Pancreas (tissue), 10 donors: Measurements from ENCODE around the gene PCDHGA1. TPM values are rescaled to one million over a fixed set of nuclear protein-coding genes. Genes with fewer than 3 reads are reported as not detected.

ENCODE experiments used
- ATAC-seq, 4 donors: fragments of 200-7000 bp; cut with Tn5 transposase; one replicate each; pipeline versions ENCODE4 v1.8.0 to v1.9.1; 2020; ENCODE audit warnings: mild to moderate bottlenecking in 4 of 4, moderate library complexity in 4 of 4
- DNase-seq, 6 donors: peaks; one replicate each; pipeline ENCODE4 v3.0.0-alpha.2; 2020
- FAIRE-seq: peaks from 2 replicates; lab custom pipeline; 2012; peaks lifted over from hg19 to GRCh38; lab: Jason Lieb, UNC
- H3K27ac ChIP-seq, 4 donors: fragments of 200-600 bp; sonication (generic); 1 replicate in 3 of 4; 2 replicates in 1 of 4; pipeline versions ENCODE4 v1.5.0 to v1.8.0; 2020
- H3K27me3 ChIP-seq, 4 donors: fragments of 200-600 bp; one replicate each; pipeline ENCODE4 v1.8.0; 2021
- H3K36me3 ChIP-seq, 3 donors: fragments of 200-600 bp; sonication (generic) in 1 of 3; one replicate each; pipeline versions ENCODE4 v1.5.0 to v1.8.0; 2020 to 2021
- H3K4me1 ChIP-seq, 3 donors: fragments of 200-600 bp; one replicate each; pipeline ENCODE4 v1.8.0; 2021
- H3K4me3 ChIP-seq, 4 donors: fragments of 200-600 bp; sonication (generic) in 2 of 4; one replicate each; pipeline versions ENCODE4 v1.5.0 to v1.8.0; 2020 to 2021
- H3K9me3 ChIP-seq, 4 donors: fragments of 200-600 bp; one replicate each; pipeline ENCODE4 v1.8.0; 2021
- WGBS, 2 donors: extraction: QIAGEN DNeasy Blood & Tissue Kit; methylation state at CpG; one replicate each; pipeline ENCODE4 v1.1.7; 2013; 5-methylcytosine and 5-hydroxymethylcytosine counted together
- intact Hi-C, 3 donors: fragments of 100-400 bp; cut with DNase I; formaldehyde crosslinking; loops; one replicate each; pipeline versions ENCODE4 v1.11.1 to v1.14.2; 2022
- polyA plus RNA-seq, 2 donors: library from polyadenylated mRNA; stranded (reverse); fragments of 200-250 nt; gene quantifications; one replicate each; pipeline ENCODE4 v1.2.3, GENCODE V29; 2013
- total RNA-seq, 6 donors: library from RNA; stranded (reverse); fragmentation: NEBNext Ultra II Directional in 4 of 6; extraction: Animal tissue kit (Norgen Biotek cat#: 25700) in 4 of 6; gene quantifications; one replicate each; pipeline versions ENCODE4 v1.2.1 to v1.2.4, GENCODE V29; 2021 to 2023
- TF ChIP-seq, protein P1 (sequence below), 4 donors: fragments of 200-600 bp; sonication (generic) in 3 of 4; IDR thresholded peaks; one replicate each; pipeline versions ENCODE4 v1.5.0 to v1.8.0; 2021; ENCODE audit warnings: antibody characterized with exemption in 4 of 4
- donor health status: healthy with polysubstance abuse.
- donor health status: DM: no; HTN: no; CAD: no; lungs with moderate emphysema.
- donor health status: DM: no; HTN: no; CAD: no.
- donor health status: control.
- donor health status: control.
- donor health status: Bipolar disorder and iron deficiency.
- donor health status: DM: yes; HTN: yes; CAD: no.
- donor health status: DM: no; HTN: no; CAD: no.
- donor health status: DM: no; HTN: no; CAD: no.
- donor health status: DM: yes; HTN: yes; CAD: no.

PCDHGA1 gene
- total and polyA plus RNA-seq, 8 donors = 0.19 to 0.67 (median 0.32) TPM

DNA sequence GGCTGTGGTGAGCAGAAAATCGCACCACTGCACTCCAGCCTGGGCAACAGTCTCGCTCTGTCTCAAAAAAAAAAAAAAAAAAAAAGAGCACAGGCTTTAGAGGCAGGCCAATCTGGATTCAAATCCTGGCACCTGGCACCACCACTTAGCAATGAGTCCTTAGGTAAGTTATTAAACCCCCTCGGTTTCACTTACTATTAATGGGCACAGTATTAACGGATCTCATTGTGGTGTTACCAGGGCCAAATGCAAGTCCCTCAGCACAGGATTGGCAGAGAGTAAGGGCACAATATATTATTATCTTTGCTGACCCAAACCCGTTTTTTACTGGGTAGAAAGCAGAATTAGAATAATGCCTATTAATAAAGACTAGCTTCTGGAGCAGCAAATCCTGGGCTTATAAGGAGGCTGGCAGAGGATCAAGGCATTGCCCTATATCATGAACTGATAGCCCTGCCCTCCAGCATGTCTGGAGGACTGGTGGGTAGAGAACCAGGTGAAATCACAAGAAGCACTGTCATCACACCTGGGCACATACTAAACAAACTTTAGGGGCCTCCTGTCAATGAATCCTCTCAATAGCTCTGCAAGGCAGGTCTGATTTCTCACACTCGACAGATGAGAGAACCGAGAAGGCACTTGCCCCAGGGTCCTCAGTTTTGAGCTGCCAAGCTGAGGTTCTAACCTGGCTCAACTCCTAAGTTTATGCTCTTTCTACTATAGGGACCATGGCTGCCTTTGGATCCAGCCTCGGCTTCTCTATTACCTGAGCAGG, 176.3 kb downstream of the PCDHGA1 start:
- intact Hi-C loops = no loop called here
- H3K27ac ChIP-seq = no peak overlapping the region
- FAIRE-seq (no peak), DNase-seq (no peak), ATAC-seq (no peak)
- H3K4me1 ChIP-seq = no peaks in the 10 kb centered on the region
- no peaks in the 10 kb centered on the region for H3K9me3 ChIP-seq
- TF ChIP-seq, protein P1, sequence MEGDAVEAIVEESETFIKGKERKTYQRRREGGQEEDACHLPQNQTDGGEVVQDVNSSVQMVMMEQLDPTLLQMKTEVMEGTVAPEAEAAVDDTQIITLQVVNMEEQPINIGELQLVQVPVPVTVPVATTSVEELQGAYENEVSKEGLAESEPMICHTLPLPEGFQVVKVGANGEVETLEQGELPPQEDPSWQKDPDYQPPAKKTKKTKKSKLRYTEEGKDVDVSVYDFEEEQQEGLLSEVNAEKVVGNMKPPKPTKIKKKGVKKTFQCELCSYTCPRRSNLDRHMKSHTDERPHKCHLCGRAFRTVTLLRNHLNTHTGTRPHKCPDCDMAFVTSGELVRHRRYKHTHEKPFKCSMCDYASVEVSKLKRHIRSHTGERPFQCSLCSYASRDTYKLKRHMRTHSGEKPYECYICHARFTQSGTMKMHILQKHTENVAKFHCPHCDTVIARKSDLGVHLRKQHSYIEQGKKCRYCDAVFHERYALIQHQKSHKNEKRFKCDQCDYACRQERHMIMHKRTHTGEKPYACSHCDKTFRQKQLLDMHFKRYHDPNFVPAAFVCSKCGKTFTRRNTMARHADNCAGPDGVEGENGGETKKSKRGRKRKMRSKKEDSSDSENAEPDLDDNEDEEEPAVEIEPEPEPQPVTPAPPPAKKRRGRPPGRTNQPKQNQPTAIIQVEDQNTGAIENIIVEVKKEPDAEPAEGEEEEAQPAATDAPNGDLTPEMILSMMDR (IDR thresholded peaks at IDR 0.05) = no peak
- WGBS, 2 donors = 88 to 92% methylated on average over 8 of the region's 8 CpGs
- no peaks in the 10 kb centered on the region for H3K27me3 ChIP-seq
- no peaks in the 10 kb centered on the region for H3K36me3 ChIP-seq
- H3K4me3 ChIP-seq = no peak overlapping the region

DNA sequence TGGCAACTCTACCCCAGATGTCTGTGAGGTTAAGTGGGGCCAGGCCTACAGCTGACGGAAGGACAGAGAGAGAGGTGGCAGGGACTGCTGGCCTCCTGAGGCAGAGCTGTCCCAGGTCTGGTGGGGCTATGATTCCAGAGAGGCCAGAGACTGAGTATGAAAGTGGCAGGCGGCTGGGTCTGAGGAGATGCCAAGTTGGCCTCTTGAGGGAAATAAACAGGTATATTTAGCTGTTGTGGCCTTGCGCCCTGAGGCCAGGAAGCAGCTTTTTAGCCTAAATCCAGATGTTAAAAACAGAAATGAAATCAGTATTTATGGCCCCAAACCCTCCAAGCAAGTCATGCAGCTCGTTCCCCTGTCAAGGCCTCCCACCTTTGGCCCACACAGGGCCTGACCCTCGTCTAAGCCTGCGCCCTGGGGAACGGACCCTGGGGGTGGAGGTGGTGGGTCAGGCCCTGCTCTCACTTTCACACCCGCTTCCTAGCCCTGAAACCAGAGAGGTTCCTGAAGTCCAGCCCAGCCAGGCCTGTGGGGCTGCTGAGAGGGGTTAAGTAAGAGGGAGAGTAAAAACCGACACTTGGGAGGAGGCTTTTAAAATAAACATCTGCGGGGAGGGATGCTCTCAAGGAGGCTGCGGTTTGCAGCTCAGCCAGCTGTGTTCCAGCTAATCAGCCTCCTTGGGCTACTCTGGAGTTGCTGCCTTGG, 177.2 kb downstream of the PCDHGA1 start:
- Histone ChIP-seq H3K27me3 (no peaks in the 10 kb centered on the region), H3K4me1 (no peaks in the 10 kb centered on the region), H3K36me3 (no peaks in the 10 kb centered on the region), H3K9me3 (no peaks in the 10 kb centered on the region), H3K4me3 (no peak overlapping the region), H3K27ac (no peak overlapping the region)
- intact Hi-C loops = no loop called here
- TF ChIP-seq, protein P1 (IDR thresholded peaks at IDR 0.05) = no peak
- DNase-seq (no peak), ATAC-seq (peak in 3 of 4 donors; percentile 3 to 14 (median 9)), FAIRE-seq (no peak)
- WGBS, 2 donors = 83 to 91% methylated on average over 11 of the region's 11 CpGs

DNA sequence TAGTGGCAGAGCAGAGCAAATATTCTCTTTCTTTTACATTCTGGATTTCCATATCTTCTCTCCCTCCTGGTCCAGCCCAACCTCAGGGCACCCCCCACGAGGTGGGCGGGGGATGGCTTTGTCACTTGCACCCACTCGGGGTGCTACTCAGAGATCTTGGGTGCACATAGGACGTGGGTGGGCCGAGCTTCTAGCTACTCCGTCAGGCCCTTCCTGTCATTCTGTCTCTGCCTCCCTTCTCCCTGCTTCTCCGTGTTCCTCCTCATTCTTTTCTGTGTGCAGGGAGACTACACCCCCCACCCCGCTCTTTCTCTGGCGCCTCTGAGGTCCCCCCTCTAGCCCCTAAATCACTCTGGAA, 178.1 kb downstream of the PCDHGA1 start:
- H3K4me1 ChIP-seq = no peaks in the 10 kb centered on the region
- no peak overlapping the region for H3K4me3 ChIP-seq
- peak overlapping the region in 1 of 4 donors; percentile 51 for H3K27ac ChIP-seq
- intact Hi-C loops = no loop called here
- FAIRE-seq (no peak), DNase-seq (no peak), ATAC-seq (no peak)
- TF ChIP-seq, protein P1 (IDR thresholded peaks at IDR 0.05) = no peak
- WGBS, 2 donors = 69 to 71% methylated on average over 9 of the region's 9 CpGs
- H3K9me3 ChIP-seq = no peaks in the 10 kb centered on the region
- H3K27me3 ChIP-seq = no peaks in the 10 kb centered on the region
- H3K36me3 ChIP-seq = no peaks in the 10 kb centered on the region

DNA sequence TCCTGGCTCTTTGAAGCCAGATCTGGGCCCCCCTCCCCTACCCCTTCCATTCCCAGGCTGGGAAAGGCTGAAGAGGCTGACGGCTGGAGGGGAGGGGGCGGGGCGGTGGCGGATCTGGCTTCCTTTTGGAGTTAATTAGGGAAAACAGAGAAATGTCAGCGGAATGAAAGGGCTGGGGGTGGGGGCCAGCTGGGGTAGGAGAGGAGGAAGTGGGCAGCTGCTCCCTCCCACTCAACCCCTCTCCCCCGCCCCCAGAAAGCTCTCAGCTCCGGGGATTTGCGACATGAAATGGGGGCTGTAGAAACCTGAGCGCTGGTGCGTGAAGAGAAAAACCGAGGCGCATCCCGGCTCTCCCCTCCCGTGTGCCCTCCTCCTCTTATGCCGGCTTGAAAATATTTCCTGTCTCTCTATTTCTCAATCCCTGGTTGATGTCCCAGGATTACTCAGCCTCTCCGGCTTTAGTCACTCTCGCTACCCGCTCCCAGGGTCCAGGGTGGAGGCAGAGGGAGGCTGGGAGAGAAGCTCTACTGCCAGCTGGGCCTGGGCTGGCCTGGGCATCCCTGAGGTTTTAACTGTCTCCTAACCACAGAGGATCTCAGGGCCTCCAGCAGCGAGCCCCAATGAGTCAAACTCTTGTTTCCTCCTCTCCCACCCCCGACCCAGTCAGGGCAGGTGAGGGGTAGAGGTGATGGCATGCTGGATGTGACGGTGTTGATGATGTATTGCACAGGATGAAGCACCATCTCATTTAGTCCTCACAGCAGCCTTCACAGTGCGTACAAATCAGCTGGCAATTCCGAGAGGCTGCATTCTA, 178.7 kb downstream of the PCDHGA1 start:
- 73 to 76% methylated on average over 22 to 23 of the region's 23 CpGs for WGBS, 2 donors
- intact Hi-C loops = no loop called here

More for the DNA sequence above, 178.7 kb downstream of the PCDHGA1 start:
- no peaks in the 10 kb centered on the region for H3K27me3 ChIP-seq
- ATAC-seq = peak in 1 of 4 donors; percentile 5
- FAIRE-seq = no peak
- H3K9me3 ChIP-seq = no peaks in the 10 kb centered on the region
- peak overlapping the region in 1 of 4 donors; percentile 51 for H3K27ac ChIP-seq
- peaks cover 0 to under 1% (median 0%) of the 10 kb centered on the region in 3 donors for H3K4me1 ChIP-seq
- H3K4me3 ChIP-seq = no peak overlapping the region
- DNase-seq = no peak
- TF ChIP-seq, protein P1 (IDR thresholded peaks at IDR 0.05) = no peak
- no peaks in the 10 kb centered on the region for H3K36me3 ChIP-seq
